Measurements from ENCODE around the gene NLGN4X.

DNA sequence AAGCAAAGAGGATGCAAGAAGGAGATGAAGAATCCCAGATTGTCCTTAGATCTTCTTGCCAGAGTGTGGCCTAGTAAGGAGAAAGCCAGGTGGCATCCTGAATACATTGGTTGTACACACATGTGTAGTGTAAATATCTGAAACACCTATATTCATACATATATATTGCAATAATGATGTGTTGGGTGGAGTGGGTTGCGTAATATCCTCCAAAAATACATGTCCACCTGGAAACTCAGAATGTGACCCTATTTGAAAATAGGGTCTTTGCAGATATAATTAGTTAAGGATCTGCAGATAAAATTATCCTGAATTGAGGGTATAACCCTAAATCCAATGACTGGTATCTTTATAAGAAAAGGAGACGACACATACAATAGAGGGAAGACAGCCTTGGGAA lies 216.3 kb downstream of the NLGN4X start:
- TF ChIP-seq POLR2A (IDR thresholded peaks at IDR 0.05): no peak
- TF ChIP-seq, protein P1, sequence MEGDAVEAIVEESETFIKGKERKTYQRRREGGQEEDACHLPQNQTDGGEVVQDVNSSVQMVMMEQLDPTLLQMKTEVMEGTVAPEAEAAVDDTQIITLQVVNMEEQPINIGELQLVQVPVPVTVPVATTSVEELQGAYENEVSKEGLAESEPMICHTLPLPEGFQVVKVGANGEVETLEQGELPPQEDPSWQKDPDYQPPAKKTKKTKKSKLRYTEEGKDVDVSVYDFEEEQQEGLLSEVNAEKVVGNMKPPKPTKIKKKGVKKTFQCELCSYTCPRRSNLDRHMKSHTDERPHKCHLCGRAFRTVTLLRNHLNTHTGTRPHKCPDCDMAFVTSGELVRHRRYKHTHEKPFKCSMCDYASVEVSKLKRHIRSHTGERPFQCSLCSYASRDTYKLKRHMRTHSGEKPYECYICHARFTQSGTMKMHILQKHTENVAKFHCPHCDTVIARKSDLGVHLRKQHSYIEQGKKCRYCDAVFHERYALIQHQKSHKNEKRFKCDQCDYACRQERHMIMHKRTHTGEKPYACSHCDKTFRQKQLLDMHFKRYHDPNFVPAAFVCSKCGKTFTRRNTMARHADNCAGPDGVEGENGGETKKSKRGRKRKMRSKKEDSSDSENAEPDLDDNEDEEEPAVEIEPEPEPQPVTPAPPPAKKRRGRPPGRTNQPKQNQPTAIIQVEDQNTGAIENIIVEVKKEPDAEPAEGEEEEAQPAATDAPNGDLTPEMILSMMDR (IDR thresholded peaks at IDR 0.05): no peak

All from uterus (tissue), 2 donors.